Measurements from ENCODE around the gene CMSS1. TPM values are rescaled to one million over a fixed set of nuclear protein-coding genes. Genes with fewer than 3 reads are reported as not detected.

Gene CMSS1
- total RNA-seq, 4 donors from 2014 or later = 2.4 to 29.9 (median 5.2) TPM

DNA sequence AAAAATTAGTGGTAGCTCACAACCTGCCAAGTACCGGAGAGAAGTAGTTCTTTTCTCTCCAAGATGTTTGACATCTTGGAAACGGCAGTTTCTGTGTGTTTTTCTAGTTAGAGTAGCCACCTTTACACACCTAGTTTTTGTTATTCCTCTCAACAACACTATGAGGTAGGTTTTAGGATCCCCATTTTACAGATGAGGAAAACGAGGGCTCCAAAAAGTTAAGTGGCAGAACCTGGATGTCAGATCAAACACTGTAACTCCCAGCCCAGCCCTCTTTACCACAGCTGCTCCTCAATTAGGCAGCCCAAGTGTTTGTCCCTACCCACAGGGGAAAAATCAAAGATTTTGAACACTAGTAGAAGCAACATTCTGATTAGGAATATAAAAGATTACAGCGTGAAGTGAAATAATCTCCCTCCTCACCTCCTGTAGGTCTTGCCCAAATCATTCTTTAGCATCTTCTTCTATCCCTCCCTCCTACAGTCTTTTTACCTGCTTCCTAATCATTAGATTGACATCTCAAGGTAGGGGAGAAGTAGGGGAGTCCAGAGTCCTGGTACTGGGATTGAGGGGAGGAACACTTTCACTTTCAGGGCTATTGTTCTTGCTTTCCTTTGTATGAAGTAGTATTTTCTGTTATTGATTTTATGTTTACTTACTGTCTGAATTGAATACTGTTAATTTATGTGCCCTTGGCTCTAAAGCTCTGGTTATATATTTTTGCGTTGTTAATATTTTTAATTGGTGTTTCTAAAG is 142.6 kb downstream of the CMSS1 start:
- no peaks in the 10 kb centered on the region for H3K36me3 ChIP-seq
- peaks cover 0 to 26% (median 9%) of the 10 kb centered on the region in 4 donors for H3K4me1 ChIP-seq
- 67 to 69% methylated on average over 4 to 5 of the region's 5 CpGs for WGBS, 2 donors (ENCODE audit: low coverage in 1 of 2)
- intact Hi-C loops (cut with DNase I; ENCODE audit: low total_unique reads) = no loop called here
- H3K27ac ChIP-seq = peak overlapping the region; percentile 46 to 58 (median 48)
- TF ChIP-seq, protein P1, sequence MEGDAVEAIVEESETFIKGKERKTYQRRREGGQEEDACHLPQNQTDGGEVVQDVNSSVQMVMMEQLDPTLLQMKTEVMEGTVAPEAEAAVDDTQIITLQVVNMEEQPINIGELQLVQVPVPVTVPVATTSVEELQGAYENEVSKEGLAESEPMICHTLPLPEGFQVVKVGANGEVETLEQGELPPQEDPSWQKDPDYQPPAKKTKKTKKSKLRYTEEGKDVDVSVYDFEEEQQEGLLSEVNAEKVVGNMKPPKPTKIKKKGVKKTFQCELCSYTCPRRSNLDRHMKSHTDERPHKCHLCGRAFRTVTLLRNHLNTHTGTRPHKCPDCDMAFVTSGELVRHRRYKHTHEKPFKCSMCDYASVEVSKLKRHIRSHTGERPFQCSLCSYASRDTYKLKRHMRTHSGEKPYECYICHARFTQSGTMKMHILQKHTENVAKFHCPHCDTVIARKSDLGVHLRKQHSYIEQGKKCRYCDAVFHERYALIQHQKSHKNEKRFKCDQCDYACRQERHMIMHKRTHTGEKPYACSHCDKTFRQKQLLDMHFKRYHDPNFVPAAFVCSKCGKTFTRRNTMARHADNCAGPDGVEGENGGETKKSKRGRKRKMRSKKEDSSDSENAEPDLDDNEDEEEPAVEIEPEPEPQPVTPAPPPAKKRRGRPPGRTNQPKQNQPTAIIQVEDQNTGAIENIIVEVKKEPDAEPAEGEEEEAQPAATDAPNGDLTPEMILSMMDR (IDR thresholded peaks at IDR 0.05) = no peak
- TF ChIP-seq POLR2A (IDR thresholded peaks at IDR 0.05) = no peak
- TF ChIP-seq EP300 (IDR thresholded peaks at IDR 0.05; ENCODE audit: low read depth) = no peak
- no peak for TF ChIP-seq POLR2AphosphoS5 (IDR thresholded peaks at IDR 0.05)
- in situ Hi-C loops (cut with MboI; ENCODE audit: low pct_ligation_motif_present in 1 of 4, low pct_unique_long_range_greater_than_20kb in 1 of 4, low sequenced_read_pairs in 3 of 4) = no loop called here
- no peaks in the 10 kb centered on the region for H3K9me3 ChIP-seq
- no peak overlapping the region for H3K4me3 ChIP-seq
- DNase-seq = no peak
- no peaks in the 10 kb centered on the region for H3K27me3 ChIP-seq

DNA sequence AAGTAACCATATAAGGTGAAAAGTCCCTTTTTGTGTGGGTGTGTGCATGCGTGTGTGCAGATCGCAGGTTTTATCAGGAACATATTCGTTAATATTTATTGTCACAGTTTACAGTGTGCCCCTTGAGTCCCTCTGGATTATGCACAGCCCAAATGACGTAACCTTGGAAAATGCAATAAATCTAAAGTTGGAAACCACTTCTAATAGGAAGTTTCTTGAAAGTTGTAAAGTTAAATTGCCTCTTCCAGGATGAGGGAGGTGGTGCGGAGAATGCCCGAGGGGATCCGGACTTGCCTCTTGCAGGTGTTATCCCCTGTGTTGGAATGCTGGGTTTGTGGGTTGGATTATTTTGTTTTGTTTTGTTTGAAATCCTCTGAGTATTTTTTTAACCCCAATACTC is 143.3 kb downstream of the CMSS1 start:
- no peak overlapping the region for H3K4me3 ChIP-seq
- H3K27ac ChIP-seq = peak overlapping the region; percentile 46 to 58 (median 48)
- H3K4me1 ChIP-seq = peaks cover 0 to 32% (median 11%) of the 10 kb centered on the region in 4 donors
- H3K9me3 ChIP-seq = no peaks in the 10 kb centered on the region
- no peaks in the 10 kb centered on the region for H3K27me3 ChIP-seq
- WGBS, 2 donors (ENCODE audit: low coverage in 1 of 2) = 27 to 47% methylated on average over 7 of the region's 7 CpGs
- in situ Hi-C loops (cut with MboI; ENCODE audit: low pct_ligation_motif_present in 1 of 4, low pct_unique_long_range_greater_than_20kb in 1 of 4, low sequenced_read_pairs in 3 of 4) (no loop called here), intact Hi-C loops (cut with DNase I; ENCODE audit: low total_unique reads) (no loop called here)
- TF ChIP-seq, protein P1 (IDR thresholded peaks at IDR 0.05) = no peak
- TF ChIP-seq POLR2AphosphoS5 (IDR thresholded peaks at IDR 0.05) = peak in 2 of 3 donors; percentile 28 to 40
- peak; percentile 47 for TF ChIP-seq EP300 (IDR thresholded peaks at IDR 0.05; ENCODE audit: low read depth)
- H3K36me3 ChIP-seq = no peaks in the 10 kb centered on the region
- no peak for DNase-seq

DNA sequence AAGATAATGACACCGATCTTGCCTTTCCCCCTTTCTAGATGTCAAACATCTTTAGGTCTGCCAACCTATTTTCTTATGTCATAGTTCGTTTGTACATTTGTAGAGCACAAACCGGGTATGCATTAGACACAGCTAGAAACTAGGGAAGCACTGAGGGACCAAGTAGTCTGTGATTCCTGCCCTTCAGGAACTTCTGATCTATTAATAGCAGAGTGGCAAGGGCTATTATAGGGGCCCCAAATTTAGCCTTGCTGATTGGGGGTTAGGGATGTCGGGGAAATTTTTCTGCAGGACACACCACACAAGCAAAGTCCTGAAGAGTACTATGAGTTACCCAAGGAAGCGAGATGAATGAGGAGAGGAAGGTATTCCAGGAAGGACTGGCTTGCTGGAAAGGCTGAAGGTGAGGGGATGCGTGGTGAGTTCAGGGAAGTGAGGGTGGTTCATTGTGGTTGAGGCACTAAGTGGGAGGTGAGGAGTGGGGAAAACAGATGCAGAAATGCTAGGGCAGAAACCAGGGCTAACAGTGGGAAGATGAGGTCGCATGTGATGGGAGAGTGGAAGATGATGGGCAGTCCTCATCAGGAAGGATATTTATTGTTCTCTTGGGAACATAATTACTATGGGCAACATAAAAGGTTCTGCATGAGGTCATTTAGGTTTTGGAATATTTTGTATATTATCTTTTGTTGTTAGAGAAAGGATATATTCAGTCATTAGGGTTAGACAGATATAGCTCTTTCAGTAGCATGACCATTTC is 144.3 kb downstream of the CMSS1 start:
- peak overlapping the region in 2 of 4 donors; percentile 24 to 47 for H3K27ac ChIP-seq

DNA sequence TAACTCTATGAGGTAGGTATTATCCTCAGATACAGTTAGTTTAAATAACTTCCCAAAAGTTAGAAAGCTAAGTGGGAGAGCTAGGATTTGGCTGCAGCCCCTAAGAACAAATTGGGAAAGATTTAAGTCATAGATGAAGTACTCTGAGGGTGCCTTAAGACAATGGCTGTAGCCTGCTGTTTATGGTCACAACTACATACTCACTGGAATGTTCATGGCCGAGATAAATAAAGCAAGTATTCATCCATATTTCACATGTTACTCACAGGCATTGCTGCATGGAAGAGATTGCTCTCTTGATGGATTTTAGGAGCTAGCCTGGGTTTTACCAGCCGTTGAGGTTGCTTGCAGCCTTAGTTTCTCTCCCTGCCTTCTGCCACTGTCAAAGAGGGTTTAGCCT is 145.0 kb downstream of the CMSS1 start:
- in situ Hi-C loops (cut with MboI; ENCODE audit: low pct_ligation_motif_present in 1 of 4, low pct_unique_long_range_greater_than_20kb in 1 of 4, low sequenced_read_pairs in 3 of 4) = no loop called here
- Histone ChIP-seq H3K27me3 (no peaks in the 10 kb centered on the region), H3K36me3 (no peaks in the 10 kb centered on the region), H3K27ac (peak overlapping the region in 2 of 4 donors; percentile 7 to 18), H3K9me3 (no peaks in the 10 kb centered on the region), H3K4me3 (no peak overlapping the region), H3K4me1 (peaks cover 0 to 37% (median 13%) of the 10 kb centered on the region in 4 donors)
- 56 to 84% methylated on average over 2 of the region's 2 CpGs for WGBS, 2 donors (ENCODE audit: low coverage in 1 of 2)
- intact Hi-C loops (cut with DNase I; ENCODE audit: low total_unique reads) = no loop called here
- DNase-seq = no peak
- TF ChIP-seq POLR2AphosphoS5 (IDR thresholded peaks at IDR 0.05) = no peak
- TF ChIP-seq POLR2A (IDR thresholded peaks at IDR 0.05) = no peak
- TF ChIP-seq EP300 (IDR thresholded peaks at IDR 0.05; ENCODE audit: low read depth) = no peak
- TF ChIP-seq, protein P1 (IDR thresholded peaks at IDR 0.05) = no peak

More for the DNA sequence above, 144.3 kb downstream of the CMSS1 start:
- TF ChIP-seq EP300 (IDR thresholded peaks at IDR 0.05; ENCODE audit: low read depth) (no peak), POLR2A (IDR thresholded peaks at IDR 0.05) (no peak), POLR2AphosphoS5 (IDR thresholded peaks at IDR 0.05) (no peak)
- TF ChIP-seq, protein P1 (IDR thresholded peaks at IDR 0.05) = no peak
- in situ Hi-C loops (cut with MboI; ENCODE audit: low pct_ligation_motif_present in 1 of 4, low pct_unique_long_range_greater_than_20kb in 1 of 4, low sequenced_read_pairs in 3 of 4) = no loop called here
- H3K4me1 ChIP-seq = peaks cover 0 to 37% (median 12%) of the 10 kb centered on the region in 4 donors
- intact Hi-C loops (cut with DNase I; ENCODE audit: low total_unique reads) = no loop called here
- 95 to 97% methylated on average over 7 of the region's 7 CpGs for WGBS, 2 donors (ENCODE audit: low coverage in 1 of 2)
- no peak for DNase-seq
- no peaks in the 10 kb centered on the region for H3K27me3 ChIP-seq
- H3K9me3 ChIP-seq = no peaks in the 10 kb centered on the region
- H3K4me3 ChIP-seq = no peak overlapping the region
- H3K36me3 ChIP-seq = no peaks in the 10 kb centered on the region
